Activated T-cell treated with anti-CD3 and anti-CD28 coated beads for 1 hour (primary cell): ENCODE data around the gene LYPLAL1.
"Not testable (repeated sequence)": the region's sequence is repeated elsewhere in the genome, so short reads cannot be mapped to it uniquely, and the experiment has no call there.

Experiments used
- DNase-seq: peaks from one replicate; pipeline ENCODE4 v3.0.0-alpha.2; 2020; ENCODE audit warnings: low read depth

The LYPLAL1 gene

GRCh38 chr1:219215477-219215876 lies 41.8 kb downstream of the LYPLAL1 start:
- DNase-seq: no peak

GRCh38 chr1:219220945-219221344 lies 47.3 kb downstream of the LYPLAL1 start:
- no peak for DNase-seq

- no peak for DNase-seq
Measured at GRCh38 chr1:219223496-219223895, 49.8 kb downstream of the LYPLAL1 start.

DNA sequence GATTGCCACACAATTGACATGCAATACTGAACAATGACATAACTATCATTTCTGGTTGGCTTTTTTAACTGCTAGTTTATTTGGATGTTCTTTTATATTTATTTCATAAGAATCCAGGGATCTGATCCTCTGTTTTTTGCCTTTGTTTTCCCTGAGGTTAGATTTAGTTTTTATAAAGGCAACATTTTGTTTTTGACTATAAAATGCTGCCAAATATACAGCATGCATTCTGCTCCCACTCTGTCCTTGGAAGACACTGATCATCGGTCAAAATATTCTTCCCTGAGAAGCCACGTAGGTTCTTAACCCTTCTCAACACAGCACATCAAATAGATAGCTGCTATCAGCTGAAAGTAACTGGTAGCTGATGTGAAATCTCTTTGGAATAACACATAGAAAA lies 52.5 kb downstream of the LYPLAL1 start:
- DNase-seq: no peak

DNA sequence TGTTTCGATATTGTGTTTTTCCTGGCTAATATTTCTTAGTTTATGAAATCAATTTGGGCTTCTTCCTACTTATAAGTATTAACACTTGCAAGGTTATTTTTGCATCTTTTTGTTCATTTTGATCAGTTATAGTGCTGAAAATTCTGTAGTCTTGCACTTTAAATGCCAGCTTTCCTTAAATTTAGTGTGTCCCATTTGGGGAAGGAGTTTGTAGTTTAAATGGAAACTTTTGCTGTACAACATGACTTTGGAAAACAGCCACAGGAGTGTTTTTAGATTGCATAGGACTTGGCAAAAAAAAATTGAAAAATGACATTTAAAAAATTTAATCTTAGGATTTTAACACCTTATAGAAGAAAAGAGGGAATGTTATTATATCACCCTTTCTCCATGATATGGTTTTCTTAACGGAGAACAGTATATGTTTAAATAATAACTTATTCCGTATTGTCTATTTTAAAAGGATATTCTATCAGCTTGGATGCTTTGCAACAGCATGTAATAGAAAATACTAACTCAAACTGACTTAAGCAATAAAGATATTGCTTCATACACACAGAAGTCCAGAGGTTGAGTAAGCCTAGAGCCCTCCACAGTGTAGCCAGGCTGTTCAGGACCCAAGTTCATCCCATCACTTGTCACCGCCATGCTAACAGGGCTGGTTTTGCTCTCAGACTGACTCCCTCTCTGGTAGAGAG lies 53.8 kb downstream of the LYPLAL1 start:
- DNase-seq: no peak

GRCh38 chr1:219228058-219228419 lies 54.4 kb downstream of the LYPLAL1 start:
- no peak for DNase-seq

GRCh38 chr1:219232890-219233289 lies 59.2 kb downstream of the LYPLAL1 start:
- DNase-seq: no peak

DNA sequence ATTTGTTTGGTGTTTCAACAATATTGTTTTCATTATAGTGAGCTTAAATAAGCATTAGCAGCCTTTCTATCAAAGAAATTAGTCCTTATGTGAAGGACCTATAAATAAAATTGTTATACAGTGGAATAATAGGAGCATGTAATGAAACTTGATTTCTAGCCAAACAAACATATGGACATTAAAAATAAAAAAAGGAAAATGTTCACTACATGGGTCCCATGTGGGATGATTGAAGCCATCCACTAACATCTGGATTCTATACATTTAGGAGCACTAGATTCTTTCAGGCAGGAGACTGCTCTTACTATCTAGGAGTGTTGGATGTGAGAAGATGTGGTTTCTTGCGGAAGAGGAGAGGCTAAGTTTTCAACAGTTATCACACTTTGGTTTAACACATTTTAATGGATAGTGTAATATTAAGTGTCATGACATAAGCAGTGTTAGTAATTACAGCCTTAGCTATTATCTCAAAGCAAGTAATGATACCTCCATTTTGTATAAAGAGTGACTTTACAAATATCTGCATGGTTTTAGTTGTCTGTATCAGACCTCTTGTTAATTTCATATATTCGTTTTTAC lies 62.3 kb downstream of the LYPLAL1 start:
- no peak for DNase-seq

GRCh38 chr1:219236933-219237610 lies 63.4 kb downstream of the LYPLAL1 start:
- no peak for DNase-seq

GRCh38 chr1:219239518-219239917 lies 65.8 kb downstream of the LYPLAL1 start:
- DNase-seq: no peak

DNA sequence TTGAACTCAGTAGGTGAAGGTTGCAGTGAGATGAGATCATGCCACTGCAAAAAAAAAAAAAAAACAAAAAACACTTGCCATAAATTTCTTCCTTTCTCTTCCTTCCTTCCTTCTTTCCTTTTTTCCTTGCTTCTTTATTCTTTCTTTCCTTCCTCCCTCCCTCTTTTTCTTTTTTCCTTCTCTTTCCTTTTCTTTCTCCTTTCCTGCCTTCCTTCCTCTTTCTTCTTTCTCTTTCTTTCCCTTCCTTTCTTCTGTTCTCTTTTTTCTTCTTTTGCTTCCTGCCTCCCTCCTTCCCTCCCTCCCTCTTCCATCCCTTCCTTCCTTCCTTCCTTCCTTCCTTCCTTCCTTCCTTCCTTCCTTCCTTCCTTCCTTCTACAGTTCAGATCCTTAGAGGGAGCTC lies 71.2 kb downstream of the LYPLAL1 start:
- no peak for DNase-seq

DNA sequence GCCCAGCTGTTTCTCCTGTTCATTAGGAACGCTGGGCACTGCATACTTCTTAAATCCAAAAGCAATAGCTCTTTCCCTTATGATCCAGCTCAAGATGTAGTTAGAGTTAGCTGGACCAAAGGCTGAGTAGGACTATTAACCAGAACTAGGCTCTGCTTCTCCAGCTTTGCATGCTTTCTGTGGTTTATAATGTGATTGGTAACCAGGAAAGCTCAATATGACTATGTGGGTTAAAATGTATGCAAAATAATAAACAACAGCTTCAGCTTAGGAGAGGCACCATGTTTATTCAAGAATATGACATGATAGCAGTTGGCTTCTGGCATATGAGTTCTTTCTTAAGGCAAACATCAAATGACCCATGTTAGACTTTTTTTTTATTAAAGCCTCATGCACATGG lies 73.8 kb downstream of the LYPLAL1 start:
- DNase-seq: no peak

DNA sequence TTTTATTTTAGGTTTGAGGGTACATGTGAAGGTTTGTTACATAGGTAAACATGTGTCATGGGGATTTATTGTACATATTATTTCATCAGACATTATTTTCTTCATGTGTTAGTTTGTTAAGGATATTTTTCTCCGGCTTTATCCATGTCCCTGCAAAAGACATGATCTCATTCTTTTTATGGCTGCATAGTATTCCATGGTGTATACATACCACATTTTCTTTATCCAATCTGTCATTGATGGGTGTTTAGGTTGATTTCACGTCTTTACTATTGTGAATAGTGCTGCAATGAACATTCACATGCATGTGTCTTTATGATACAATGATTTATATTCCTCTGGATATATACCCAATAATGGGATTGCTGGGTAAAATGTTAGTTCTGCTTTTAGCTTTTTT lies 76.8 kb downstream of the LYPLAL1 start:
- not testable (repeated sequence) for DNase-seq

- DNase-seq: no peak
Measured at GRCh38 chr1:219257751-219258150, 84.1 kb downstream of the LYPLAL1 start.

DNA sequence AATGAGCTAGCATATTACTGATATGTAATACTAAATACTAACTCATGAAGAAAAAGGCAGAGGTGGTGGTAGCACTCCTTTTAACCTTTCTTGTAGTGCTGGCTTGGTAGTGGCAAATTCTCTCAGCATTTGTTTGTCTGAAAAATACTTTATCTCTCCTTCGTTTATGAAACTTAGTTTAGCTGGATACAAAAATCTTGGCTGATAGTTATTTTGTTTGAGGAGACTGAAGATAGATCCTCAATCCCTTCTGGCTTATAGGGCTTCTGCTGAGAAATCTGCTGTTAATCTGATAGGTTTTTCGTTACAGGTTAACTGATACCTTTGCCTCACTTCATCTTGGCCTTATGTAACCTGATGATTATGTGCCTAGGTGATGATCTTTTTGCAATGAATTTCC lies 87.8 kb downstream of the LYPLAL1 start:
- DNase-seq: no peak
